DND-41 (cell line): Measurements from ENCODE around the gene TSPYL1.
"Not testable (repeated sequence)": the region's sequence is repeated elsewhere in the genome, so short reads cannot be mapped to it uniquely, and the experiment has no call there.

Experiments
- ATAC-seq: fragments of 200-7000 bp; cut with Tn5 transposase; 3 replicates; pipeline ENCODE4 v1.9.1; 2021; ENCODE audit warnings: low read depth; ENCODE audit not compliant: insufficient read depth
- DNase-seq: peaks from one replicate; pipeline ENCODE4 v3.0.0-alpha.2; 2020
- H2AFZ ChIP-seq: 2 replicates; pipeline ENCODE4 v1.6.0; 2012; ENCODE audit warnings: low read depth, low read length
- H3K27ac ChIP-seq: 2 replicates; pipeline ENCODE4 v1.5.1; 2012; ENCODE audit warnings: low read length, inconsistent platforms
- H3K27me3 ChIP-seq: fragments of 200-600 bp; sonication (generic); 2 replicates; pipeline ENCODE4 v1.6.0; 2012; ENCODE audit warnings: low read length, mild to moderate bottlenecking, inconsistent platforms; ENCODE audit not compliant: insufficient read depth, poor library complexity
- H3K36me3 ChIP-seq: 2 replicates; pipeline ENCODE4 v1.5.1; 2012; ENCODE audit warnings: low read length, inconsistent platforms; ENCODE audit not compliant: insufficient read depth
- H3K4me1 ChIP-seq: 2 replicates; pipeline ENCODE4 v1.5.1; 2012; ENCODE audit warnings: mild to moderate bottlenecking, low read length; ENCODE audit not compliant: insufficient read depth
- H3K4me2 ChIP-seq: 2 replicates; pipeline ENCODE4 v1.6.0; 2012; ENCODE audit warnings: mild to moderate bottlenecking, moderate library complexity, low read length, inconsistent platforms; ENCODE audit not compliant: insufficient read depth
- H3K4me3 ChIP-seq, 2 experiments: fragments of 200-600 bp in 1 of 2; shearing (Covaris generic) in 1 of 2; 2 replicates each; pipeline ENCODE4 v1.5.1; 2012 to 2016; ENCODE audit warnings: inconsistent platforms in 2 of 2, low read length in 2 of 2, mild to moderate bottlenecking in 2 of 2, low read depth in 1 of 2, moderate library complexity in 1 of 2
- H3K79me2 ChIP-seq: 2 replicates; pipeline ENCODE4 v1.6.0; 2012; ENCODE audit warnings: low read length, inconsistent platforms; ENCODE audit not compliant: insufficient read depth
- H3K9ac ChIP-seq: 2 replicates; pipeline ENCODE4 v1.6.0; 2012; ENCODE audit warnings: low read depth, mild to moderate bottlenecking, inconsistent platforms, low read length, moderate library complexity
- H3K9me3 ChIP-seq: 2 replicates; pipeline ENCODE4 v1.5.1; 2012; ENCODE audit warnings: low read length, moderate library complexity, mild to moderate bottlenecking, inconsistent platforms; ENCODE audit not compliant: insufficient read depth, severe bottlenecking
- H4K20me1 ChIP-seq: 2 replicates; pipeline ENCODE4 v1.6.0; 2012; ENCODE audit warnings: low read length; ENCODE audit not compliant: insufficient read depth
- EZH2 ChIP-seq: IDR thresholded peaks from 3 replicates; pipeline ENCODE4 v1.6.1; 2012; ENCODE audit warnings: borderline replicate concordance, low read depth, mild to moderate bottlenecking, moderate library complexity, low read length, inconsistent platforms; ENCODE audit not compliant: severe bottlenecking
- TF ChIP-seq, protein P1 (sequence below): IDR thresholded peaks from 2 replicates; pipeline ENCODE4 v1.5.1; 2012; ENCODE audit warnings: borderline replicate concordance, low read length, moderate library complexity, mild to moderate bottlenecking; ENCODE audit not compliant: poor library complexity, severe bottlenecking; ENCODE audit errors: extremely low read depth

The TSPYL1 gene

DNA sequence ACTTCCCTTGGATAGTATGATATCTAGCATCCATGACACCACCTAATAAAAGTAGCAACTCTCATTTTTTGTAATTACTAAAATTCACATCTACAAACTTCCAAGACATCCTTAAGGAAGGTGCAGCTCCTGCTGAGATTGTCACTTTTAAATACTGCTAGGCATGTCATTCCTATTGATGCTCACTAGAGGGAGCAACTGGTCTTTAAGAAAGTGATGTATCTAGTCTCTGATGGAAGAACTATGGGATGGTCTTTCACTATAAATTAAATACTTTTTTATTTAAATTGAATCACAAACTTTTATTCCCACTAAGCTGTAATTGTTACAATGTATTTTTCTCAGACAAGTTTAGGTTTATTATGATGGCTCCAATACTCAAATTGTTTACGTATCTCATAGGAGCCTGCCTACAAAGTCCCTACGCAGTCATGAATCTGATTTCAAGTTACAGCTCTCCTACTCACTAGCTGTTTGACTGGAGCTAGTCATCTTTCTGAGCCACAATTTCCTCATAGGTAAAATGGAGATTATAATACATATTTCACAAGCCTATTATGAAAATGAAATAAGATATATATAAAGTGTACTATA, 8.1 kb upstream of the TSPYL1 start:
- TF ChIP-seq EZH2: no peak
- TF ChIP-seq, protein P1, sequence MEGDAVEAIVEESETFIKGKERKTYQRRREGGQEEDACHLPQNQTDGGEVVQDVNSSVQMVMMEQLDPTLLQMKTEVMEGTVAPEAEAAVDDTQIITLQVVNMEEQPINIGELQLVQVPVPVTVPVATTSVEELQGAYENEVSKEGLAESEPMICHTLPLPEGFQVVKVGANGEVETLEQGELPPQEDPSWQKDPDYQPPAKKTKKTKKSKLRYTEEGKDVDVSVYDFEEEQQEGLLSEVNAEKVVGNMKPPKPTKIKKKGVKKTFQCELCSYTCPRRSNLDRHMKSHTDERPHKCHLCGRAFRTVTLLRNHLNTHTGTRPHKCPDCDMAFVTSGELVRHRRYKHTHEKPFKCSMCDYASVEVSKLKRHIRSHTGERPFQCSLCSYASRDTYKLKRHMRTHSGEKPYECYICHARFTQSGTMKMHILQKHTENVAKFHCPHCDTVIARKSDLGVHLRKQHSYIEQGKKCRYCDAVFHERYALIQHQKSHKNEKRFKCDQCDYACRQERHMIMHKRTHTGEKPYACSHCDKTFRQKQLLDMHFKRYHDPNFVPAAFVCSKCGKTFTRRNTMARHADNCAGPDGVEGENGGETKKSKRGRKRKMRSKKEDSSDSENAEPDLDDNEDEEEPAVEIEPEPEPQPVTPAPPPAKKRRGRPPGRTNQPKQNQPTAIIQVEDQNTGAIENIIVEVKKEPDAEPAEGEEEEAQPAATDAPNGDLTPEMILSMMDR: peak; percentile 86
- no peaks in the 10 kb centered on the region for H4K20me1 ChIP-seq
- ATAC-seq (peak; percentile 88), DNase-seq (no peak)
- no peak overlapping the region for H3K4me2 ChIP-seq
- no peaks in the 10 kb centered on the region for H3K79me2 ChIP-seq
- H2AFZ ChIP-seq: no peak overlapping the region
- H3K4me3 ChIP-seq: no peak overlapping the region
- H3K9ac ChIP-seq: no peak overlapping the region
- H3K36me3 ChIP-seq: no peaks in the 10 kb centered on the region
- no peaks in the 10 kb centered on the region for H3K4me1 ChIP-seq
- H3K9me3 ChIP-seq: no peaks in the 10 kb centered on the region
- H3K27me3 ChIP-seq: no peaks in the 10 kb centered on the region
- no peak overlapping the region for H3K27ac ChIP-seq

DNA sequence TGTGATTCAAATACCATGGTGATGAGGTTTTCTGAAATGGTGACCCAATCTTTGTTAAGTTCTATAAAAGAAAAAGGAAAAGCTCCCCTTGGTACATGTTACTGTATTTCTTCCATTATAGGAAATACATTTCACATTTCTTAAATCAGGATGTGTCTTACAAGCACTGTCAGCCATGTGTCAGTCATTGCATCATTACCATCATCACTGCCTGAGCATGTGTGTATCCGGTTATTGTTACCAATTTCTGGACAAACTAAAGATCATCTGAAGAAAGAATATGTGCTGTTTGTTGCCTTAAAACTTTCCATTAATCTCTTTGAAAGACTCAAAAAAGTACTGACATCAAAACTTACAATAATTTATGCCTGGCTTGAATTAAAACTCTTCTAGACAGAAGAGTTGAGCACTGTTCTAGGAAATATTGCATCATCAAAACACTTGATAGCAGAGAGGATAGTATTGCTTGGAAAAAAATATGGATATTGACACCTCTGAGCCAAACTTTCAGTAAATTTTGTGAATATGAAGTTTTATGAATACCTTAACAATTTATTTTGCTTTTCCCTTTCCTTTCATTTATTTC, 7.1 kb upstream of the TSPYL1 start:
- H3K36me3 ChIP-seq: no peaks in the 10 kb centered on the region
- H3K4me3 ChIP-seq: no peak overlapping the region
- no peak for DNase-seq
- no peak overlapping the region for H3K27ac ChIP-seq
- no peaks in the 10 kb centered on the region for H3K79me2 ChIP-seq
- ATAC-seq: no peak
- no peaks in the 10 kb centered on the region for H3K4me1 ChIP-seq
- TF ChIP-seq, protein P1: no peak
- TF ChIP-seq EZH2: no peak
- no peaks in the 10 kb centered on the region for H3K9me3 ChIP-seq
- H4K20me1 ChIP-seq: no peaks in the 10 kb centered on the region
- no peak overlapping the region for H3K9ac ChIP-seq
- no peaks in the 10 kb centered on the region for H3K27me3 ChIP-seq
- no peak overlapping the region for H2AFZ ChIP-seq
- no peak overlapping the region for H3K4me2 ChIP-seq

DNA sequence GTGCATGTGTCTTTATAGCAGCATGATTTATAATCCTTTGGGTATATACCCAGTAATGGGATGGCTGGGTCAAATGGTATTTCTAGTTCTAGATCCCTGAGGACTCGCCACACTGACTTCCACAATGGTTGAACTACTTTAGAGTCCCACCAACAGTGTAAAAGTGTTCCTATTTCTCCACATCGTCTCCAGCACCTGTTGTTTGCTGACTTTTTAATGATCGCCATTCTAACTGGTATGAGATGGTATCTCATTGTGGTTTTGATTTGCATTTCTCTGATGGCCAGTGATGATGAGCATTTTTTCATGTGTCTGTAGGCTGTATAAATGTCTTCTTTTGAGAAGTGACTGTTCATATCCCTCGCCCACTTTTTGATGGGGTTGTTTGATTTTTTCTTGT, 5.3 kb upstream of the TSPYL1 start:
- H3K9me3 ChIP-seq, H2AFZ ChIP-seq, ATAC-seq, H3K36me3 ChIP-seq, H3K9ac ChIP-seq, H4K20me1 ChIP-seq, H3K4me3 ChIP-seq, H3K27ac ChIP-seq, DNase-seq, H3K27me3 ChIP-seq, H3K4me2 ChIP-seq: not testable (repeated sequence)
- peaks cover 15% of the 10 kb centered on the region for H3K4me1 ChIP-seq
- H3K79me2 ChIP-seq: peaks cover 10% of the 10 kb centered on the region; the same call in 1 of the 2 replicates

DNA sequence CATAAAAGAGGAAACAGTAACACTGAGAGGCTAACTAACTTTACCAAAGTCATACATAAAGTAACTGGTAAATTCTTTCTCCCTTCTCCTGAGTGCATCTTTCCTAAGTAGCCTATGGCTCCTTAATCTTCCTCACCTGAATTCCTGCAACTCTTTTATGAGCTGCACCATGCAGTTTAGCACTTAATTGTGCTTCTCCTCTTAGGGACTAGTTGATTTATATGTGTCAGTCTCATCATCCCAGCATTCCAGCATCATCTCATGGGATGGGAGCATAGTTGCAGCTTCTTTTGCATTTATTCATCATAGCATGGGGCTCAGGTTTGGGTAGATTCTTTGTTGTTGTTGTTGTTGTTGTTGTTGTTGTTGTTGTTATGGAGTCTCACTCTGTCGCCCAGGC, 3.5 kb upstream of the TSPYL1 start:
- Histone ChIP-seq H3K9ac (no peak overlapping the region), H2AFZ (no peak overlapping the region)

More for the DNA sequence above, 3.5 kb upstream of the TSPYL1 start:
- ATAC-seq: no peak
- Histone ChIP-seq H3K9me3 (no peaks in the 10 kb centered on the region), H3K36me3 (peaks cover 13% of the 10 kb centered on the region), H4K20me1 (peaks cover 10% of the 10 kb centered on the region), H3K4me3 (no peak overlapping the region), H3K4me1 (peaks cover 24% of the 10 kb centered on the region), H3K27me3 (no peaks in the 10 kb centered on the region), H3K4me2 (no peak overlapping the region), H3K27ac (no peak overlapping the region), H3K79me2 (peaks cover 27% of the 10 kb centered on the region)
- DNase-seq: no peak
- TF ChIP-seq, protein P1: no peak
- TF ChIP-seq EZH2: no peak
